ENCODE results near the gene ACSL1.

DNA sequence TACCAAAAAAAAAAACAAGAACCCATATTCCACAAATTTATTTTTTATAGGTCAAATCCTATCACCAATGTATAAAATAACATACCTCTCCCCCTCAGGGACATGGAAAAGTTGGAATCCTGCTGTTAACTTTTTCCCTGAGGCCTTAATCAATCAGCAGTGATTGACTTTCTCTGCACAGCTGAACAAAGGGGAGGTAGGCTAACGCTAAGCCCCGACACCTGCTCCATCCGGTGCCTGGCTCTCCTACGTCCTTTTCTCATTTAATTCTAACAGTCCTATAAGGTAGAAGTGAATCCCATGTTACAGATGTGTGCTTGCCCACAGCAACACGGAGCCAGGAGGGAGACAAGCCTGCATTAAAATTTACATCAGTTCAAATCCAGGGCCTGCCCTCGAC lies 94.7 kb downstream of the ACSL1 start:
- no peak for TF ChIP-seq CTCF (conservative IDR thresholded peaks at IDR 0.05; ENCODE audit: low read depth, low read length)
- no peak for TF ChIP-seq EZH2 (IDR thresholded peaks at IDR 0.05; ENCODE audit: low read length, unreplicated experiment)
- TF ChIP-seq EZH2phosphoT487 (IDR thresholded peaks at IDR 0.05; ENCODE audit: borderline replicate concordance, low read length), result no peak
